ENCODE data around the gene CAPN8. TPM values are rescaled to one million over a fixed set of nuclear protein-coding genes. Genes with fewer than 3 reads are reported as not detected.
A peak's percentile ranks its signal among the peaks of the same experiment; 100 is the strongest.

The CAPN8 gene
- total and polyA plus RNA-seq, 2 experiments from 2014 or later, result 0.15 TPM; not detected in 1

DNA sequence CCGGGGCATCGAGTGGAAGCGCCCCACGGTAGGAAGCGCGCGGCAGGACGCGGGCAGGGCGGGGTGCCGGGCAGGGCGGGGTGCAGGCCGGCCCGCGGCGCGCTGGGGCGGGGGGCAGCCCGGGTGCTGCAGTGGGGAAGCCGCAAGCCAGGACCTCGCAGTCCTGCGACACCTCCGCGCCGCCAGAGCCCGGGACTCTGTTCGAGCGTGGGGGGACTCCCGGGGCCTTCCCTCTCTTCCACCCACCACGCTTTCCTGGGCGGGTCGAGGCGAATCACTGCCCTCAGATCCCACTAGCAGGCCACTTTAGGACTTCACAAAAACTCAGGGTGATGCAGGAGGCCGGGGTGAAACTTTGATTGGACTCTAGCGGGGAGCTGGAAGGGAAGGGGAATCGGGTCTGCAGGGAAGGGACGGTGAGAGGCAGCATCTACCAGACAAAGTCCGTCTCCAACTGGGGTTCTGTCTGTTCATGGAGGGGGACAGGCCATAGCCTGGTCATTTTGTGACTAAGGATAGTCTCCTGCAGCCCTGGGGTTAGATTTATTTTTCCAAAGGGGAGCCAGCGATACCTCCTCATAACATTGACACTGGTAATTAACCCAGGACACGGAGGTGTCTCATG is 47.5 kb upstream of the CAPN8 start:
- Histone ChIP-seq H3K27ac (peak overlapping the region; percentile 81), H3K9me3 (ENCODE audit: low read depth) (no peaks in the 10 kb centered on the region), H3K36me3 (no peaks in the 10 kb centered on the region), H3K4me1 (ENCODE audit: low read depth) (peaks cover 10% of the 10 kb centered on the region), H3K27me3 (no peaks in the 10 kb centered on the region), H3K4me3 (peak overlapping the region; percentile 78)
- peak in 1 of 2 donors; percentile 44 for DNase-seq (ENCODE audit: low read depth in 1 of 2, low spot score in 1 of 2)
- TF ChIP-seq CTCF (IDR thresholded peaks at IDR 0.05; ENCODE audit: low read depth, low read length), result no peak

DNA sequence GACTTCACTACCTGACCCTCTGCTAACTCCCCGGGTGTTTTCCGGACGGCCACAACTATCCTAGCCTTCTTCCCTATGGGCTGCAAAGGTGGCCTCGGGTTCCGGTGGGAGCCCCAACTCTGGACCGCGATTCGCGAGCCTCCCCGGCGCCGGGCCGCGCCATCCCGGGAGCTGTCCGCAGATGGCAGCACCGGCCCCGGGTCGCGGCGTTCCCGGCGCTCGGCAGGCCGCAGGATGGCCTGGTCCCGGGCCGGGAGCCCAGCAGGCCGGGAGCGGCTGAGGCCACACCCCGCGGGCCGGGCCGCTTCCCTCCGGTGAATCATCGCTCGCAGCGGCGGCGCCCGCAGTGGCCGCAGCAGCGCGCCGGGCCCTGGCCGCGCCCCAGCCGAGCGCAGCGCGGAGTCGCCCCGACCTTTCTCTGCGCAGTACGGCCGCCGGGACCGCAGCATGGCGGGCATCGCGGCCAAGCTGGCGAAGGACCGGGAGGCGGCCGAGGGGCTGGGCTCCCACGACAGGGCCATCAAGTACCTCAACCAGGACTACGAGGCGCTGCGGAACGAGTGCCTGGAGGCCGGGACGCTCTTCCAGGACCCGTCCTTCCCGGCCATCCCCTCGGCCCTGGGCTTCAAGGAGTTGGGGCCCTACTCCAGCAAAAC is 46.8 kb upstream of the CAPN8 start, which contains the start of gene CAPN2:
TSS of gene CAPN2 (plus strand) at position 346 of the 656 bp plus-strand sequence. CDS start at position 448, 102 bp downstream.
- H3K4me1 ChIP-seq (ENCODE audit: low read depth), result peaks cover 15% of the 10 kb centered on the region
- no peaks in the 10 kb centered on the region for H3K27me3 ChIP-seq
- DNase-seq (ENCODE audit: low read depth in 1 of 2, low spot score in 1 of 2), result peak; percentile 90 to 93
- TF ChIP-seq CTCF (IDR thresholded peaks at IDR 0.05; ENCODE audit: low read depth, low read length), result peak; percentile 58
- H3K9me3 ChIP-seq (ENCODE audit: low read depth), result no peaks in the 10 kb centered on the region
- no peaks in the 10 kb centered on the region for H3K36me3 ChIP-seq
- H3K4me3 ChIP-seq, result peak within 1 kb of the TSS; percentile 78
- H3K27ac ChIP-seq, result peak within 1 kb of the TSS; percentile 81

DNA sequence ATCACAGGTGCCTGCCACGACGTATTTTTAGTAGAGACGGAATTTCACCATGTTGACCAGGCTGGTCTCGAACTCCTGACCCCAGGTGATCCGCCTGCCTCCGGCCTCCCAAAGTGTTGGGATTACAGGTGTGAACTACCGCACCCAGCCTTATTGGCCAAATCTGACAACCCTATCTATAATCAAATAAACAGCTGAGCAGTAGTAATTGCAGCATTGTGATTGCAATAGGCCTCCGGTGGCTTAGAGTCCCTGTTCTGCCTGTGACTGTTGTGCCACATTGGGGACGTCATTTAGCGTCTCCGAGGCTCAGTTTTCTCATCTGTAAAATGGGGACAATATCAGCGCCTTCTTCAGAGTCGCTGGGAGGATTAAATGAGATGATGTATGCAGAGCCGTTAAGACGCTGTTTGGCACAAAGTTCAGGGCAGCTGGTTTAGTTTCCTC is 46.3 kb upstream of the CAPN8 start:
- DNase-seq (ENCODE audit: low read depth in 1 of 2, low spot score in 1 of 2), result no peak
- Histone ChIP-seq H3K9me3 (ENCODE audit: low read depth) (no peaks in the 10 kb centered on the region), H3K27me3 (no peaks in the 10 kb centered on the region), H3K27ac (no peak overlapping the region), H3K4me3 (peak overlapping the region; percentile 78), H3K4me1 (ENCODE audit: low read depth) (peaks cover 17% of the 10 kb centered on the region), H3K36me3 (no peaks in the 10 kb centered on the region)
- TF ChIP-seq CTCF (IDR thresholded peaks at IDR 0.05; ENCODE audit: low read depth, low read length), result no peak

DNA sequence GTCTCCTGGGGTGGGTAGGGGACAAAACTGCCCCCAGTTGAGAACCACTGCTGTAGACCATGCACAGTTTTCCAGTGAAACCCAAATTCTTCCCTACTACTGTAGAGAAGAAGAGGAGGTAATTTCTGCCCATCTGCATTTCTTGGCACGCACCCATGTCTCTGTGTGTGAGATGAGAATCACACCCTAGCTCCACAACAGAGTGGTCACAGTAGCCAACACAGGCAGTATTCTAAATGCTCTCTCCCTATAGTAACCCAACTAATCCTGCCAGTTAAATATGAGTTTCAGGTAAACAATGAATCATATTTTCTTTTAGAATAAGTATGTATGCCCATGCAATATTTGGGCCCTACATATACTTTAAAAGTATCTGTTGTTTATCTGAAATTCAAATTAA is 45.7 kb upstream of the CAPN8 start:
- Histone ChIP-seq H3K36me3 (no peaks in the 10 kb centered on the region), H3K4me3 (no peak overlapping the region), H3K27me3 (no peaks in the 10 kb centered on the region), H3K9me3 (ENCODE audit: low read depth) (no peaks in the 10 kb centered on the region), H3K27ac (no peak overlapping the region), H3K4me1 (ENCODE audit: low read depth) (peaks cover 21% of the 10 kb centered on the region)
- peak in 1 of 2 donors; percentile 53 for DNase-seq (ENCODE audit: low read depth in 1 of 2, low spot score in 1 of 2)
- no peak for TF ChIP-seq CTCF (IDR thresholded peaks at IDR 0.05; ENCODE audit: low read depth, low read length)

DNA sequence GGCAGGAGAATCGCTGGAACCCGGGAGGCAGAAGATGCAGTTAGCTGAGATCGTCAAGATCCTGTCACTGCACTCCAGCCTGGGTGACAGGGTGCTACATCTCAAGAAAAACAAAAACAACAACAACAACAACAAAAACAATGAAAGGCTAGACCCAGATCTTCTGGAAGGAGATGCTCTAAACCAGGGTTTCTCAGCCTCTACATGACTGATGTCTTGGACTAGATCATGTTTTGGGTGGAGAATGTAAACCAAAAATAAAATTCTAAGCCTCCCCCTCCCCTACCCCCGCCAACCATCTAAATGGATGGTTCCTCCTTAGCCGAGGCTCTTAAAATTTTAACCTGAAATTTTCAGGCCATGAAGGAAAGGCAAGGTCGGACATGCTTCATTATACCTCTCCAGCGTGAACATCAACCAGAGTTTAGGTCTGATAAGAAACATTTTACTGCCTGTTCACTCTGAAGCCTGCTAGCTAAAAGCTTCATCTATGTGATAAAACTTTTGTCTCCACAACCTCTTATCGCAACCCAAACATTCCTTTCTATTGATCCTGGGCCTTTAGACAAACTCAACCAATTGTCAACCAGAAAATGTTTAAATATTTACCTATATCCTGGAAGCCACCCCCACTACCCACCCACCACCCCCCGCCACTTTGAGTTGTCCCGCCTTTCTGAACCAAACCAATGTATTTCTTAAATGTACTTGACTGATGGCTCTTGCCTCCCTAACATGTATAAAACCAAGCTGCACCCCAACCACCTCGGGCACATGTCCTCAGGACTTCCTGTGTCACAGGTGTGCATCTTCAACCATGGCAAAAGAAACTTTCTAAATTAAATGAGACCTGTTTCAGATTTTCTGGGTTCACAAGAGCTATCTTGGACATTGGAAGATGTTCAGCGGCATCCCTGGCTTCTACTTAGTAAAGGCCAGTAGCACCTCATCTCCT is 45.0 kb upstream of the CAPN8 start:
- no peak for TF ChIP-seq CTCF (IDR thresholded peaks at IDR 0.05; ENCODE audit: low read depth, low read length)
- H3K36me3 ChIP-seq, result no peaks in the 10 kb centered on the region
- no peak overlapping the region for H3K27ac ChIP-seq
- DNase-seq (ENCODE audit: low read depth in 1 of 2, low spot score in 1 of 2), result no peak
- no peak overlapping the region for H3K4me3 ChIP-seq
- H3K9me3 ChIP-seq (ENCODE audit: low read depth), result no peaks in the 10 kb centered on the region
- no peaks in the 10 kb centered on the region for H3K27me3 ChIP-seq
- peaks cover 27% of the 10 kb centered on the region for H3K4me1 ChIP-seq (ENCODE audit: low read depth)
